ENCODE data around the gene CD177. TPM values are rescaled to one million over a fixed set of nuclear protein-coding genes. Genes with fewer than 3 reads are reported as not detected.

The CD177 gene
- total RNA-seq, 1 donor from 2014 or later = not detected

GRCh38 chr19:43310221-43310620 is 43.3 kb upstream of the CD177 start:
- H3K27me3 ChIP-seq = no peaks in the 10 kb centered on the region
- no peak for DNase-seq (ENCODE audit: low spot score in 2 of 2)
- H3K9me3 ChIP-seq = no peaks in the 10 kb centered on the region
- intact Hi-C loops (cut with DNase I) = no loop called here
- H3K4me1 ChIP-seq = no peaks in the 10 kb centered on the region
- no peak overlapping the region for H3K27ac ChIP-seq
- no peaks in the 10 kb centered on the region for H3K36me3 ChIP-seq
- TF ChIP-seq CTCF (IDR thresholded peaks at IDR 0.05) = no peak
- no peak overlapping the region for H3K4me3 ChIP-seq

- no peaks in the 10 kb centered on the region for H3K36me3 ChIP-seq
- DNase-seq (ENCODE audit: low spot score in 2 of 2) = no peak
- no peaks in the 10 kb centered on the region for H3K4me1 ChIP-seq
- H3K27me3 ChIP-seq = no peaks in the 10 kb centered on the region
- intact Hi-C loops (cut with DNase I) = no loop called here
- no peak for TF ChIP-seq CTCF (IDR thresholded peaks at IDR 0.05)
- no peaks in the 10 kb centered on the region for H3K9me3 ChIP-seq
- no peak overlapping the region for H3K27ac ChIP-seq
- H3K4me3 ChIP-seq = no peak overlapping the region
Observed at GRCh38 chr19:43311256-43311655, 42.2 kb upstream of the CD177 start.

GRCh38 chr19:43311706-43312105 is 41.8 kb upstream of the CD177 start:
- intact Hi-C loops (cut with DNase I) = no loop called here
- no peak overlapping the region for H3K4me3 ChIP-seq

GRCh38 chr19:43313711-43314495 is 39.6 kb upstream of the CD177 start:
- no peaks in the 10 kb centered on the region for H3K36me3 ChIP-seq
- intact Hi-C loops (cut with DNase I) = no loop called here
- no peak for TF ChIP-seq CTCF (IDR thresholded peaks at IDR 0.05)
- no peak overlapping the region for H3K4me3 ChIP-seq
- no peak for DNase-seq (ENCODE audit: low spot score in 2 of 2)
- no peaks in the 10 kb centered on the region for H3K9me3 ChIP-seq
- H3K27ac ChIP-seq = no peak overlapping the region
- H3K4me1 ChIP-seq = no peaks in the 10 kb centered on the region
- H3K27me3 ChIP-seq = no peaks in the 10 kb centered on the region

More at GRCh38 chr19:43311706-43312105, 41.8 kb upstream of the CD177 start:
- no peak for TF ChIP-seq CTCF (IDR thresholded peaks at IDR 0.05)
- no peaks in the 10 kb centered on the region for H3K36me3 ChIP-seq
- no peak overlapping the region for H3K27ac ChIP-seq
- no peak for DNase-seq (ENCODE audit: low spot score in 2 of 2)
- no peaks in the 10 kb centered on the region for H3K4me1 ChIP-seq
- H3K9me3 ChIP-seq = no peaks in the 10 kb centered on the region
- no peaks in the 10 kb centered on the region for H3K27me3 ChIP-seq

GRCh38 chr19:43315851-43316250 is 37.6 kb upstream of the CD177 start:
- DNase-seq (ENCODE audit: low spot score in 2 of 2) = no peak
- no peaks in the 10 kb centered on the region for H3K27me3 ChIP-seq
- intact Hi-C loops (cut with DNase I) = no loop called here
- H3K27ac ChIP-seq = no peak overlapping the region
- no peaks in the 10 kb centered on the region for H3K9me3 ChIP-seq
- H3K4me1 ChIP-seq = no peaks in the 10 kb centered on the region
- no peaks in the 10 kb centered on the region for H3K36me3 ChIP-seq
- H3K4me3 ChIP-seq = no peak overlapping the region
- TF ChIP-seq CTCF (IDR thresholded peaks at IDR 0.05) = no peak
